B cell (primary cell): Measurements from ENCODE around the gene AAK1. TPM values are rescaled to one million over a fixed set of nuclear protein-coding genes. Genes with fewer than 3 reads are reported as not detected.

Experiments
- ATAC-seq: fragments of 200-7000 bp; cut with Tn5 transposase; one replicate; pipeline ENCODE4 v1.10.0; 2021; ENCODE audit warnings: low read depth, mild to moderate bottlenecking, moderate number of reproducible peaks, moderate library complexity
- CTCF ChIA-PET: fragments of 350-600 bp; sonication (Branson Sonifier 250); formaldehyde crosslinking; loops from one replicate; lab custom pipeline; 2021; ENCODE audit warnings: antibody characterized with exemption, inconsistent platforms; lab: Charles Lee
- POLR2A ChIA-PET: fragments of 350-600 bp; sonication (Branson Sonifier 250); formaldehyde crosslinking; loops from one replicate; lab custom pipeline; 2021; ENCODE audit warnings: antibody characterized with exemption; lab: Charles Lee
- DNase-seq: peaks from one replicate; pipeline ENCODE4 v3.0.0; 2013
- H2AFZ ChIP-seq: 2 replicates; pipeline ENCODE4 v1.6.1; 2012; ENCODE audit warnings: mild to moderate bottlenecking, low read depth, low read length; ENCODE audit not compliant: insufficient read depth, poor library complexity, severe bottlenecking
- H3K27ac ChIP-seq, 2 donors: 1 replicate in 1 of 2; 2 replicates in 1 of 2; pipeline ENCODE4 v1.5.1; 2012 to 2013; ENCODE audit warnings: low read length in 2 of 2, mild to moderate bottlenecking in 2 of 2, moderate library complexity in 1 of 2
- H3K27me3 ChIP-seq, 4 experiments: fragments of 200-600 bp in 1 of 4; sonication (generic) in 1 of 4; replicated peaks in 1 of 4; 1 replicate in 2 of 4; 2 replicates in 2 of 4; pipeline versions ENCODE4 v1.6.1 to v1.7.0; 2013 to 2016; ENCODE audit warnings: low read length in 3 of 4, mild to moderate bottlenecking in 2 of 4, mixed read lengths in 1 of 4, moderate library complexity in 1 of 4; ENCODE audit not compliant: insufficient read depth in 4 of 4, control insufficient read depth in 3 of 4; ENCODE audit errors: control extremely low read depth in 1 of 4
- H3K36me3 ChIP-seq, 2 experiments: replicated peaks in 1 of 2; 1 replicate in 1 of 2; 2 replicates in 1 of 2; pipeline versions ENCODE4 v1.6.1 to v1.7.1; 2013; ENCODE audit warnings: low read length in 1 of 2; ENCODE audit not compliant: insufficient read depth in 2 of 2, control insufficient read depth in 1 of 2; ENCODE audit errors: control extremely low read depth in 1 of 2, extremely low read depth in 1 of 2
- H3K4me1 ChIP-seq, 2 donors: fragments of 200-600 bp in 1 of 2; sonication (generic) in 1 of 2; 1 replicate in 1 of 2; 2 replicates in 1 of 2; pipeline versions ENCODE4 v1.5.1 to v1.6.1; 2013 to 2017; ENCODE audit warnings: low read length in 2 of 2; ENCODE audit not compliant: control insufficient read depth in 2 of 2, insufficient read depth in 2 of 2
- H3K4me2 ChIP-seq: replicated peaks from 2 replicates; pipeline ENCODE3; 2012; ENCODE audit warnings: mild to moderate bottlenecking, low read depth, low read length; ENCODE audit not compliant: poor library complexity, severe bottlenecking
- H3K4me3 ChIP-seq, 5 experiments: fragments of 200-600 bp in 1 of 5; sonication (generic) in 1 of 5; 1 replicate in 3 of 5; 2 replicates in 2 of 5; pipeline versions ENCODE4 v1.5.1 to v1.7.0; 2011 to 2016; ENCODE audit warnings: low read length in 4 of 5, mild to moderate bottlenecking in 4 of 5, low read depth in 2 of 5, control low read depth in 1 of 5, moderate library complexity in 1 of 5; ENCODE audit not compliant: insufficient read depth in 1 of 5; ENCODE audit errors: control extremely low read depth in 1 of 5, extremely low read depth in 1 of 5
- H3K79me2 ChIP-seq: fragments of 200-600 bp; sonication (generic); one replicate; pipeline ENCODE4 v1.6.0; 2016; ENCODE audit warnings: low read length; ENCODE audit not compliant: control insufficient read depth, insufficient read depth
- H3K9ac ChIP-seq: fragments of 200-600 bp; sonication (generic); 2 replicates; pipeline ENCODE4 v1.6.1; 2017; ENCODE audit warnings: mild to moderate bottlenecking, low read length, moderate library complexity
- H3K9me3 ChIP-seq, 3 donors: one replicate each; pipeline versions ENCODE4 v1.6.1 to v1.7.1; 2013; ENCODE audit warnings: low read length in 2 of 3; ENCODE audit not compliant: control insufficient read depth in 2 of 3, insufficient read depth in 1 of 3; ENCODE audit errors: control extremely low read depth in 1 of 3
- H4K20me1 ChIP-seq: 2 replicates; pipeline ENCODE4 v1.6.0; 2012; ENCODE audit warnings: mild to moderate bottlenecking, low read length; ENCODE audit not compliant: insufficient read depth, control insufficient read depth, poor library complexity, severe bottlenecking
- H3K27ac Mint-ChIP-seq: one replicate; pipeline ENCODE4 v1.8.0; 2021; ENCODE audit warnings: mixed read lengths
- H3K27me3 Mint-ChIP-seq: one replicate; pipeline ENCODE4 v1.8.0; 2021; ENCODE audit warnings: mixed read lengths
- H3K4me1 Mint-ChIP-seq: one replicate; pipeline ENCODE4 v1.8.0; 2021; ENCODE audit warnings: mixed read lengths
- H3K4me3 Mint-ChIP-seq: one replicate; pipeline ENCODE4 v1.8.0; 2021; ENCODE audit warnings: mixed read lengths
- H3K9me3 Mint-ChIP-seq: one replicate; pipeline ENCODE4 v1.8.0; 2022; ENCODE audit warnings: mixed read lengths; ENCODE audit not compliant: insufficient read depth
- CTCF ChIP-seq: fragments of 200-600 bp; IDR thresholded peaks from one replicate; pipeline ENCODE4 v1.8.0; 2022; ENCODE audit warnings: antibody characterized with exemption, mild to moderate bottlenecking
- EZH2 ChIP-seq: IDR thresholded peaks from 2 replicates; pipeline ENCODE4 v1.6.1; 2012; ENCODE audit warnings: borderline replicate concordance, low read depth, mild to moderate bottlenecking, moderate library complexity, low read length; ENCODE audit not compliant: insufficient read depth, poor library complexity, severe bottlenecking
- WGBS: methylation state at CpG from one replicate; pipeline ENCODE4 v1.1.5; 2013; ENCODE audit warnings: missing lambda C conversion rate; ENCODE audit not compliant: insufficient coverage; 5-methylcytosine and 5-hydroxymethylcytosine counted together
- intact Hi-C: fragments of 100-400 bp; cut with micrococcal nuclease; formaldehyde crosslinking; loops from one replicate; pipeline ENCODE4 v1.10.0; 2022
- polyA plus RNA-seq: library from polyadenylated mRNA; depleted of rRNA; stranded (reverse); fragments of >200 nt; gene quantifications from 2 replicates; pipeline ENCODE4 v1.2.3, GENCODE V29; 2012
- total RNA-seq, 2 donors: library from RNA; stranded (reverse); fragments of 120-200 nt in 1 of 2; gene quantifications; 1 replicate in 1 of 2; 2 replicates in 1 of 2; pipeline versions ENCODE4 v1.2.3 to v1.2.4, GENCODE V29; 2013 to 2022

AAK1 gene
- total and polyA plus RNA-seq, 2 donors (not counting 1 experiment from before 2014, with no cell fraction given), result 2.4 to 7.2 TPM

GRCh38 chr2:69489793-69490192 lies 153.7 kb downstream of the AAK1 start:
- CTCF ChIA-PET, result no interaction called here
- Mint-ChIP-seq H3K4me1 (peaks cover 7% of the 10 kb centered on the region), H3K27me3 (peaks cover 3% of the 10 kb centered on the region), H3K9me3 (no peaks in the 10 kb centered on the region), H3K4me3 (no peak overlapping the region), H3K27ac (no peak overlapping the region)
- no peak overlapping the region for H3K9ac ChIP-seq
- H3K4me2 ChIP-seq, result no peak overlapping the region
- H3K79me2 ChIP-seq, result no peaks in the 10 kb centered on the region
- H3K4me3 ChIP-seq, result no peak overlapping the region
- ATAC-seq, result no peak
- H3K27me3 ChIP-seq, result no peaks in the 10 kb centered on the region
- H3K4me1 ChIP-seq, result no peaks in the 10 kb centered on the region
- no peaks in the 10 kb centered on the region for H4K20me1 ChIP-seq
- no peak overlapping the region for H2AFZ ChIP-seq
- H3K9me3 ChIP-seq, result peaks cover 0 to 1% (median 0%) of the 10 kb centered on the region in 3 donors
- no peak overlapping the region for H3K27ac ChIP-seq
- intact Hi-C loops, result no loop called here
- no peaks in the 10 kb centered on the region for H3K36me3 ChIP-seq
- no peak for DNase-seq
- TF ChIP-seq CTCF, result no peak
- no peak for TF ChIP-seq EZH2
- POLR2A ChIA-PET, result no interaction called here
- WGBS, result 97% methylated on average over 4 of the region's 6 CpGs

GRCh38 chr2:69483696-69484095 lies 159.8 kb downstream of the AAK1 start:
- Histone ChIP-seq H3K4me1 (no peaks in the 10 kb centered on the region), H3K4me3 (no peak overlapping the region), H3K27me3 (no peaks in the 10 kb centered on the region), H3K79me2 (no peaks in the 10 kb centered on the region), H4K20me1 (no peaks in the 10 kb centered on the region), H3K9me3 (no peaks in the 10 kb centered on the region), H2AFZ (no peak overlapping the region), H3K4me2 (no peak overlapping the region), H3K36me3 (no peaks in the 10 kb centered on the region), H3K27ac (no peak overlapping the region), H3K9ac (no peak overlapping the region)
- H3K4me1 Mint-ChIP-seq, result peaks cover 9% of the 10 kb centered on the region
- 100% methylated on average over 1 of the region's 3 CpGs for WGBS
- TF ChIP-seq CTCF, result no peak
- TF ChIP-seq EZH2, result no peak
- intact Hi-C loops, result no loop called here
- peaks cover 3% of the 10 kb centered on the region for H3K27me3 Mint-ChIP-seq
- no peak overlapping the region for H3K4me3 Mint-ChIP-seq
- H3K27ac Mint-ChIP-seq, result no peak overlapping the region
- ChIA-PET POLR2A (no interaction called here), CTCF (no interaction called here)
- ATAC-seq, result no peak
- no peak for DNase-seq
- H3K9me3 Mint-ChIP-seq, result no peaks in the 10 kb centered on the region
